Measurements from ENCODE around the gene PRKN.

- TF ChIP-seq CTCF (IDR thresholded peaks at IDR 0.05; ENCODE audit: poor library complexity, severe bottlenecking) (no peak), EZH2 (IDR thresholded peaks at IDR 0.05; ENCODE audit: borderline replicate concordance, insufficient read depth, low read length, poor library complexity, severe bottlenecking) (no peak), REST (IDR thresholded peaks at IDR 0.05; ENCODE audit: borderline replicate concordance) (no peak), POLR2AphosphoS5 (IDR thresholded peaks at IDR 0.05) (peak; percentile 45), EP300 (conservative IDR thresholded peaks at IDR 0.05; ENCODE audit: poor library complexity, severe bottlenecking) (peak; percentile 61), SMC3 (conservative IDR thresholded peaks at IDR 0.05; ENCODE audit: poor library complexity) (peak; percentile 17), MXI1 (conservative IDR thresholded peaks at IDR 0.05; ENCODE audit: poor library complexity, severe bottlenecking) (no peak), RAD21 (conservative IDR thresholded peaks at IDR 0.05) (peak; percentile 18), TAF1 (IDR thresholded peaks at IDR 0.05; ENCODE audit: low read depth) (no peak)
These were observed 105.0 kb downstream of the PRKN start for GRCh38 chr6:162622572-162622971.

All from neural cell (in vitro differentiated cells).